SJCRH30 (cell line): ENCODE data around the gene GALNTL6. TPM values are rescaled to one million over a fixed set of nuclear protein-coding genes. Genes with fewer than 3 reads are reported as not detected.
A peak's percentile ranks its signal among the peaks of the same experiment; 100 is the strongest.

Experiments
- DNase-seq, 2 experiments: peaks; one replicate each; pipeline ENCODE4 v3.0.0-alpha.2; 2015 to 2020
- H3K27ac ChIP-seq: fragments of 250-450 bp; sonication (Bioruptor Pico); 2 replicates; pipeline ENCODE4 v1.5.1; 2020; ENCODE audit warnings: mild to moderate bottlenecking, moderate library complexity
- H3K27me3 ChIP-seq: fragments of 250-450 bp; sonication (Bioruptor Pico); 2 replicates; pipeline ENCODE4 v1.5.1; 2020; ENCODE audit warnings: mild to moderate bottlenecking, moderate library complexity
- H3K36me3 ChIP-seq: fragments of 250-450 bp; sonication (Bioruptor Pico); 2 replicates; pipeline ENCODE4 v1.5.1; 2020; ENCODE audit warnings: mild to moderate bottlenecking, moderate library complexity
- H3K4me1 ChIP-seq: fragments of 250-450 bp; sonication (Bioruptor Pico); 2 replicates; pipeline ENCODE4 v1.5.1; 2020; ENCODE audit warnings: mild to moderate bottlenecking, moderate library complexity
- H3K4me3 ChIP-seq: fragments of 250-450 bp; sonication (Bioruptor Pico); 2 replicates; pipeline ENCODE4 v1.5.1; 2020; ENCODE audit warnings: mild to moderate bottlenecking, moderate library complexity
- H3K9me3 ChIP-seq: fragments of 250-450 bp; sonication (Bioruptor Pico); replicated peaks from 2 replicates; pipeline ENCODE4 v1.5.1; 2020; ENCODE audit warnings: mild to moderate bottlenecking, moderate library complexity
- total RNA-seq: library from RNA; depleted of rRNA; stranded (reverse); fragments of >200 nt; shearing (Covaris generic); gene quantifications from 2 replicates; pipeline ENCODE4 v1.2.3, GENCODE V29; 2014

GALNTL6 gene
- total RNA-seq, 1 experiment from 2014 or later = 0.36 TPM

GRCh38 chr4:172992648-172993378 is 1179.6 kb downstream of the GALNTL6 start:
- H3K27ac ChIP-seq = no peak overlapping the region
- H3K27me3 ChIP-seq = no peaks in the 10 kb centered on the region
- peaks cover 7% of the 10 kb centered on the region; the same call in 1 of the 2 replicates for H3K4me1 ChIP-seq
- H3K9me3 ChIP-seq = no peaks in the 10 kb centered on the region
- no peak for DNase-seq
- no peak overlapping the region for H3K4me3 ChIP-seq
- no peaks in the 10 kb centered on the region for H3K36me3 ChIP-seq

- Histone ChIP-seq H3K27me3 (no peaks in the 10 kb centered on the region), H3K4me3 (no peak overlapping the region), H3K27ac (no peak overlapping the region), H3K36me3 (no peaks in the 10 kb centered on the region), H3K4me1 (peaks cover 11% of the 10 kb centered on the region), H3K9me3 (no peaks in the 10 kb centered on the region)
- no peak for DNase-seq
These were observed 1182.0 kb downstream of the GALNTL6 start for GRCh38 chr4:172995161-172995560.

GRCh38 chr4:172995704-172996103 is 1182.5 kb downstream of the GALNTL6 start:
- no peak overlapping the region for H3K4me3 ChIP-seq
- no peaks in the 10 kb centered on the region for H3K27me3 ChIP-seq
- peaks cover 9% of the 10 kb centered on the region for H3K4me1 ChIP-seq
- no peaks in the 10 kb centered on the region for H3K9me3 ChIP-seq
- no peaks in the 10 kb centered on the region for H3K36me3 ChIP-seq
- H3K27ac ChIP-seq = no peak overlapping the region
- DNase-seq = no peak

- Histone ChIP-seq H3K27me3 (no peaks in the 10 kb centered on the region), H3K27ac (no peak overlapping the region), H3K4me1 (peaks cover 7% of the 10 kb centered on the region), H3K9me3 (no peaks in the 10 kb centered on the region), H3K36me3 (no peaks in the 10 kb centered on the region), H3K4me3 (no peak overlapping the region)
- no peak for DNase-seq
These were observed 1183.5 kb downstream of the GALNTL6 start for GRCh38 chr4:172996571-172997216.

- no peak overlapping the region for H3K27ac ChIP-seq
- no peak for DNase-seq
- H3K4me3 ChIP-seq = no peak overlapping the region
- no peaks in the 10 kb centered on the region for H3K27me3 ChIP-seq
- peaks cover 7% of the 10 kb centered on the region for H3K4me1 ChIP-seq
- no peaks in the 10 kb centered on the region for H3K9me3 ChIP-seq
- H3K36me3 ChIP-seq = no peaks in the 10 kb centered on the region
These were observed 1184.0 kb downstream of the GALNTL6 start for GRCh38 chr4:172997217-172997609.

- Histone ChIP-seq H3K4me1 (peaks cover 7% of the 10 kb centered on the region), H3K9me3 (no peaks in the 10 kb centered on the region), H3K4me3 (no peak overlapping the region), H3K27me3 (no peaks in the 10 kb centered on the region), H3K36me3 (no peaks in the 10 kb centered on the region), H3K27ac (no peak overlapping the region)
- no peak for DNase-seq
These were observed 1184.7 kb downstream of the GALNTL6 start for GRCh38 chr4:172997856-172998255.

GRCh38 chr4:172998527-172999469 is 1185.6 kb downstream of the GALNTL6 start:
- Histone ChIP-seq H3K4me3 (no peak overlapping the region), H3K4me1 (peaks cover 7% of the 10 kb centered on the region), H3K27me3 (no peaks in the 10 kb centered on the region), H3K27ac (no peak overlapping the region), H3K36me3 (no peaks in the 10 kb centered on the region), H3K9me3 (no peaks in the 10 kb centered on the region)
- peak in 1 of 2 experiments; percentile 51 for DNase-seq

- no peak for DNase-seq
- Histone ChIP-seq H3K4me1 (peaks cover 7% of the 10 kb centered on the region), H3K27me3 (no peaks in the 10 kb centered on the region)
These were observed 1188.4 kb downstream of the GALNTL6 start for GRCh38 chr4:173001571-173001970.

GRCh38 chr4:173002830-173003561 is 1189.8 kb downstream of the GALNTL6 start:
- Histone ChIP-seq H3K4me1 (peaks cover 9% of the 10 kb centered on the region), H3K27ac (no peak overlapping the region), H3K9me3 (no peaks in the 10 kb centered on the region), H3K36me3 (no peaks in the 10 kb centered on the region), H3K27me3 (no peaks in the 10 kb centered on the region), H3K4me3 (no peak overlapping the region)
- no peak for DNase-seq

More at GRCh38 chr4:173001571-173001970, 1188.4 kb downstream of the GALNTL6 start:
- Histone ChIP-seq H3K27ac (no peak overlapping the region), H3K4me3 (no peak overlapping the region), H3K36me3 (no peaks in the 10 kb centered on the region), H3K9me3 (no peaks in the 10 kb centered on the region)

GRCh38 chr4:173005912-173006633 is 1192.9 kb downstream of the GALNTL6 start:
- H3K36me3 ChIP-seq = no peaks in the 10 kb centered on the region
- H3K4me3 ChIP-seq = no peak overlapping the region
- no peaks in the 10 kb centered on the region for H3K27me3 ChIP-seq
- no peak overlapping the region for H3K27ac ChIP-seq
- DNase-seq = peak; percentile 38 to 65
- H3K9me3 ChIP-seq = no peaks in the 10 kb centered on the region
- H3K4me1 ChIP-seq = peaks cover 20% of the 10 kb centered on the region

- H3K4me1 ChIP-seq = peaks cover 20% of the 10 kb centered on the region
- peak overlapping the region; percentile 89 for H3K27ac ChIP-seq
- no peaks in the 10 kb centered on the region for H3K36me3 ChIP-seq
- no peak overlapping the region for H3K4me3 ChIP-seq
- no peaks in the 10 kb centered on the region for H3K9me3 ChIP-seq
- DNase-seq = peak in 1 of 2 experiments; percentile 48
- no peaks in the 10 kb centered on the region for H3K27me3 ChIP-seq
These were observed 1195.2 kb downstream of the GALNTL6 start for GRCh38 chr4:173008436-173008835.

GRCh38 chr4:173009129-173009823 is 1196.1 kb downstream of the GALNTL6 start:
- no peaks in the 10 kb centered on the region for H3K36me3 ChIP-seq
- H3K9me3 ChIP-seq = no peaks in the 10 kb centered on the region
- H3K27me3 ChIP-seq = no peaks in the 10 kb centered on the region
- H3K4me1 ChIP-seq = peaks cover 26% of the 10 kb centered on the region
- H3K4me3 ChIP-seq = 0 out of 2 replicates have a peak overlapping the region, but pooled peaks have one; percentile 8
- H3K27ac ChIP-seq = peak overlapping the region; percentile 89
- DNase-seq = peak; percentile 77 to 94

- no peak for DNase-seq
- Histone ChIP-seq H3K36me3 (no peaks in the 10 kb centered on the region), H3K27ac (no peak overlapping the region), H3K27me3 (no peaks in the 10 kb centered on the region), H3K4me1 (peaks cover 26% of the 10 kb centered on the region), H3K4me3 (no peak overlapping the region), H3K9me3 (no peaks in the 10 kb centered on the region)
These were observed 1199.4 kb downstream of the GALNTL6 start for GRCh38 chr4:173012608-173013007.
